NT2/D1 (cell line): Measurements from ENCODE around the gene CLIC6.

Experiments used
- YY1 ChIP-seq: IDR thresholded peaks from 2 replicates; pipeline ENCODE4 v1.6.1; 2011; ENCODE audit not compliant: insufficient read length, insufficient read depth
- ZNF274 ChIP-seq: IDR thresholded peaks from 2 replicates; pipeline ENCODE4 v1.6.1; 2011; ENCODE audit warnings: mild to moderate bottlenecking, low read depth, low read length

DNA sequence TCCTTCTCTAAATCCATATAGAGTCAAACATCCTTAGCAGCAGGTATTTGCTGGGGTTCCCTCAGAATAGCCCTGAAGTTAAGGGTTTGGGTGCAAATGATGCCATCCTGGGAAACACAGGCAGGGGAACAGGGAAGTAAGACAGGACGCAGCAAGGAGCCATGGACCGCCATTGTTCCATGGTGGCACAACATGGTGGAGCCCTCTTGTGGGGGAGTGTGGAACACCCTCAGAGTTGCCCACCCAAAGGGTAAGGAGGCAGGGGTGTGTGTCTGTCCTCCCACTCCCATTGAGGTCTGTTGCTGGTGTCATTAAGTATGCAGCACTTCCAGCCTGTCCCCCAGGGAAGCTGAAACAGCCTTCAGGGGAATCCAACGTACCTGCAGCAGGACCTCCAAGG, 33.5 kb upstream of the CLIC6 start:
- TF ChIP-seq YY1 (peak; percentile 17), ZNF274 (no peak)
